Rectal smooth muscle tissue (tissue), 1 donor: ENCODE measurements around the gene MSLN.
"Not testable (repeated sequence)": the region's sequence is repeated elsewhere in the genome, so short reads cannot be mapped to it uniquely, and the experiment has no call there.

Experiments
- H3K27ac ChIP-seq: one replicate; pipeline ENCODE4 v1.7.0; 2013; ENCODE audit warnings: low read depth, low read length, inconsistent platforms
- H3K27me3 ChIP-seq: one replicate; pipeline ENCODE4 v1.7.0; 2013; ENCODE audit warnings: low read length; ENCODE audit not compliant: control insufficient read depth, insufficient read depth
- H3K36me3 ChIP-seq: one replicate; pipeline ENCODE4 v1.7.0; 2013; ENCODE audit warnings: low read length; ENCODE audit not compliant: control insufficient read depth, insufficient read depth
- H3K4me1 ChIP-seq: one replicate; pipeline ENCODE4 v1.7.0; 2013; ENCODE audit warnings: low read length; ENCODE audit not compliant: control insufficient read depth, insufficient read depth
- H3K4me3 ChIP-seq: one replicate; pipeline ENCODE4 v1.7.0; 2013; ENCODE audit warnings: low read length
- H3K9ac ChIP-seq: one replicate; pipeline ENCODE4 v1.7.0; 2013; ENCODE audit warnings: low read length

The MSLN gene

GRCh38 chr16:760545-761343, at the start of gene MSLN:
Gene MSLN (plus strand): TSS chr16:760734. CDS start chr16:762681, 1,947 bp downstream.
- H3K4me1 ChIP-seq = no peaks in the 10 kb centered on the region
- no peaks in the 10 kb centered on the region for H3K36me3 ChIP-seq
- no peak within 1 kb of the TSS for H3K9ac ChIP-seq
- H3K27ac ChIP-seq = no peak within 1 kb of the TSS
- no peaks in the 10 kb centered on the region for H3K27me3 ChIP-seq
- no peak within 1 kb of the TSS for H3K4me3 ChIP-seq

DNA sequence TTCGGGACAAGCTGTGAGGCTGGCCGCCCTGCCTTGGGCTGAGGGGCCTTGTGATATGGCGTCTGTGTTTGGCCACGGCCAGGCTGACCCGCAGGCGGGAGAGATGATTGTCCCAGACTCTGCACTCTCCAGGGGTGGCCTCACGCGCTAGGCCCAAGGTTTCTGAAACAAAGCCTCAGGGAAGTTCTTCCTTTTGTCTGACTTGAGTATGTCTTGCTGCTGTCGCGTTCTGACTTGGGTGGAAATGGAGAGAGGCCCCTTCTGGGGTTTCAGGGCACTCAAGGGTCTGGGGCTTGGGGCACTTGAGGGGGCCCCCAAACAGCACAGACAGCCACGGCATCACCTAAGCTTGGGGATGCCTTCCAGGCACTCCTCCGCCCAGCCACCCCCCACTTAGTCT, 49.5 kb upstream of the MSLN start:
- H3K36me3 ChIP-seq = no peaks in the 10 kb centered on the region
- no peak overlapping the region for H3K9ac ChIP-seq
- H3K4me3 ChIP-seq = no peak overlapping the region
- peaks cover 4% of the 10 kb centered on the region for H3K4me1 ChIP-seq
- H3K27me3 ChIP-seq = peaks cover 45% of the 10 kb centered on the region
- H3K27ac ChIP-seq = no peak overlapping the region

DNA sequence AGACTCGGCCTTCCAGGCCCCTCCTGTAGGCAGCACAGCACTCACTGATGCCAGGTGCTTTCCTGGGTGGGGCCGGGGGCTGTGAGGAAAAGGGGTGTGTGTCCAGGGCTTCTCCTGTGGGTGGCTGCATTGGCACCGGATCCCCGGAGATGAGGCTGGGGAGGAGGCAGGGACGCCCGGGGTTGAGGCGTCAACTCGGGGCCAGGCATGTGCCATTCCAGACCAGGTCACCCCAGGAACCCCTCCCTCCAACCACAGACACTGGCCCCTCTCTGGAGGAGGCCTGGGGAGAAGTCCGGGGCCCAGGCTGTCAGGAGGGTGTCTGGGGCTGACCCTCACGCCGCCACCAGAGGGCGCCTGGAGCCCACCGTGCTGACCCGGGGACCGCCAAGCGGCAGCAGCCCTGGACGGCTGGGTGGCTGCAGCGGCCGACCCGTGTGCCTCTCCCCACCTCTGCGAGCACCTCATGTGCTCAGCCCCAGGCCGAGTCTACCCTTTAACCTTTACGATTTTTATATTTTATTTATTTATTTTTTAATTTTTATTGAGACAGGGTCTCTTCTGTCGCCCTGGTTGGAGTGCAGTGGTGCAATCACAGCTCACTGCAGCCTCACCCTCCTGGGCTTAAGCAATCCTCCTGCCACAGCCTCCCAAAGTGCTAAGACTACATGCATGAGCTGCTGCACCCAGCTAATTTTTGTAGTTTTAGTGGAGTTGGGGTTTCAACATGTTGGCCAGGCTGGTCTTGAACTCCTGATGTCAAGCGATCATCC, 48.8 kb upstream of the MSLN start:
- no peak overlapping the region for H3K9ac ChIP-seq
- H3K27ac ChIP-seq = no peak overlapping the region

DNA sequence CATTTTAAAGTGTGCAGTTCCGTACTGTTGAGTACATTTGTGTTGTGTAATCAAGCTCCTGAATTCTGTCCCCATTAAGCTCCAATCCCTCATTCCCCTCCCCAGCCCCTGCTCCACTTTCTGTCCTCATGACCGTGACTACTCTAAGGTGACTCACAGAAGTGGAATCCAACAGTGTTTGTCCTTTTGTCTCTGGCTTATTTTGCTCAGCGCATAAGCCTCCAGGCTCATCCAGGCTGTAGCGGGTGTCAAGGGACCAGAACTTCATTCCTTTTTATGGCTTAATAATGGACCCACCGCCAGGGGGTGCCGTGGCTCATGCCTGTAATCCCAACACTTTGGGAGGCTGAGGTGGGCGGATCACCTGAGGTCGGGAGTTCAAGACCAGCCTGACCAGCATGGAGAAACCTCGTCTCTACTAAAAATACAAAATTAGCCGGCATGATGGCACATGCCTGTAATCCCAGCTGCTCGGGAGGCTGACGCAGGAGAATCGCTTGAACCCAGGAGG, 47.7 kb upstream of the MSLN start:
- not testable (repeated sequence) for H3K4me3 ChIP-seq, H3K27ac ChIP-seq, H3K4me1 ChIP-seq, H3K36me3 ChIP-seq, H3K9ac ChIP-seq
- peaks cover 38% of the 10 kb centered on the region for H3K27me3 ChIP-seq

More for the DNA sequence above, 48.8 kb upstream of the MSLN start:
- Histone ChIP-seq H3K4me1 (peaks cover 7% of the 10 kb centered on the region), H3K27me3 (peaks cover 45% of the 10 kb centered on the region), H3K4me3 (no peak overlapping the region), H3K36me3 (no peaks in the 10 kb centered on the region)

DNA sequence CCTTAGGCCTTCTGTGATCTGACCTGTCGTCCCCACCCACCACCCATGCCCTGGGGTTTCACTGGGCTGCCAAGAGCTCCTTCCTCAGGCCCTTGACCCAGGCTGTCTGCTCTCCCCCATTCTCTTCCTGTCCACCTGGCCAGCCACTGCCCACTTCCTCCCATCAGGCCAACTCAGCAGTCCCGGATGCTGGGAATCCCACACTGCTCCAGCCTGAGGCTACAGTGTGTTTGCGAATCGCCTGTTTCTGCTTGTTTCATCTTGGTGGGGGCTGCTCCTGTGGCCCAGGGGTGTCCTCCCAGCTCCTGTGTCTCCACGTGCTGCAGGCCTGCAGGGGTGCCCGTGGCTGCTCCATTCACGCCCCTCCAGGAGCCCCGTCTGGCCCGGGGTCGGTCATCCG, 46.5 kb upstream of the MSLN start:
- Histone ChIP-seq H3K27me3 (peaks cover 28% of the 10 kb centered on the region), H3K27ac (no peak overlapping the region), H3K9ac (no peak overlapping the region), H3K4me3 (no peak overlapping the region), H3K4me1 (peaks cover 7% of the 10 kb centered on the region), H3K36me3 (no peaks in the 10 kb centered on the region)

DNA sequence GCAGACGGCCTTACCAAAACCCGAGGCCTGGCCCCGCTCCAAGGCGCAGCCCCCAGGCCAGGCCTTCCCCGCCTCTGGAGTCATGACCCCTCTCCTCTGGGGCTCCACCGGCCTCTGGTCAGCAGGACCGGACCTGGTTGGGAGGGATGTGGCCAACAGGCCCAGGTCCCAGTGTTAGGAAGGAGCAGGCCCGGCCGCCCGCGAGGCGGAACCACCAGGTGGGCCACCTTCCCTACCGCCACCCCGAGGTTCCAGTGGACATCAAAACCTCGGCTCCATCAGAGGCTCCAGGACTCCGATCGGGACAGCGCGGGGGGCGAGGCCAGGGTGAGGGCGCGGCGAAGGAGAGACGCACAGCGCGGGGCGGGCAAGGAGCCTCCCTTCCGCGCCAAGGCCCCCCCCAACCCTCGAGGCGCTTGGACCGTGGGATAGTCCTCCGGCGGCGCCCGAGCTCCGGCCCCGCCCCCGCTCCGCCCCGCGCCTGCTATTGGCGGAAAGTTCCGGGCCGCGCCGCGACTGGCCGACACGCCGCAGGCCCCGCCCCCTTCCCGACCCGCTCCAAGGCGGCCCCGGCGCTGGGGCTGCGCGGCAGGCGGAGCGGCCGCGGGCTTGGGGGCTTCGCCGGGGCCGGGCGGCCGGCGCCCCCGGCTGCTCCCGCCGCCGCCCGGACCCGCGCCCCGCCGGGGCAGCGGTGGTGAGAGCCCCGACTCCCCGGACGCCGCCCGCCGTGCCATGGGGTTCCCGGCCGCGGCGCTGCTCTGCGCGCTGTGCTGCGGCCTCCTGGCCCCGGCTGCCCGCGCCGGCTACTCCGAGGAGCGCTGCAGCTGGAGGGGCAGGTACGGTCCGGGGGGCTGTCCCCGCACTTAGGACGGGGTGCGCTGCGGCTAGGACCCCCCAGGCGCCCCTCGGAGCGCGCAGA, 45.7 kb upstream of the MSLN start, which contains the start of gene METRN:
Gene METRN (plus strand): TSS at position 561 of the 919 bp plus-strand sequence. CDS start 172 bp downstream, at position 733.
- H3K27ac ChIP-seq = no peak within 1 kb of the TSS
- peaks cover 9% of the 10 kb centered on the region for H3K4me1 ChIP-seq
- peak within 1 kb of the TSS; percentile 21 for H3K9ac ChIP-seq

DNA sequence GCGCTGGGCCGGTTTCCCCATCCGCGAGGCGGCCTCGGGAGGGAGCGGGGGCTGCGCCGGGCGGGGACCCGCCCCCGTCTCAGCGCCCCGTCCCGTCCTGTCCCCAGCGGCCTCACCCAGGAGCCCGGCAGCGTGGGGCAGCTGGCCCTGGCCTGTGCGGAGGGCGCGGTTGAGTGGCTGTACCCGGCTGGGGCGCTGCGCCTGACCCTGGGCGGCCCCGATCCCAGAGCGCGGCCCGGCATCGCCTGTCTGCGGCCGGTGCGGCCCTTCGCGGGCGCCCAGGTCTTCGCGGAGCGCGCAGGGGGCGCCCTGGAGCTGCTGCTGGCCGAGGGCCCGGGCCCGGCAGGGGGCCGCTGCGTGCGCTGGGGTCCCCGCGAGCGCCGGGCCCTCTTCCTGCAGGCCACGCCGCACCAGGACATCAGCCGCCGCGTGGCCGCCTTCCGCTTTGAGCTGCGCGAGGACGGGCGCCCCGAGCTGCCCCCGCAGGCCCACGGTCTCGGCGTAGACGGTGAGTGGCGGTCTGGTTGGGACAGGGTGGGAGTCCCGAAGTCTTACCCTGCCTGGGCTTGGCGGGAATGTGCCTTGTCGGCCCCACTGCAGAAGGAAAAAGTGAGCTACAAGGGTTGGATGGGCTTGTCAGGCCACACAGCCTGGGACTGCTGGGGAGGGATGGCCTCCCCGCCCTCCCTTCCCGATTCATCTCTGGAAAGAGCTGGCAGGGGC, 44.9 kb upstream of the MSLN start:
- Histone ChIP-seq H3K9ac (peak overlapping the region; percentile 21), H3K4me1 (peaks cover 15% of the 10 kb centered on the region), H3K36me3 (no peaks in the 10 kb centered on the region), H3K27ac (no peak overlapping the region), H3K27me3 (peaks cover 19% of the 10 kb centered on the region), H3K4me3 (peak overlapping the region; percentile 67)

More for the DNA sequence above, 45.7 kb upstream of the MSLN start, which contains the start of gene METRN:
- H3K27me3 ChIP-seq = peaks cover 27% of the 10 kb centered on the region
- H3K4me3 ChIP-seq = peak within 1 kb of the TSS; percentile 67
- no peaks in the 10 kb centered on the region for H3K36me3 ChIP-seq

GRCh38 chr16:716200-716568, 44.4 kb upstream of the MSLN start:
- H3K9ac ChIP-seq = no peak overlapping the region
- H3K36me3 ChIP-seq = no peaks in the 10 kb centered on the region
- H3K4me1 ChIP-seq = peaks cover 15% of the 10 kb centered on the region
- no peak overlapping the region for H3K27ac ChIP-seq
- peaks cover 14% of the 10 kb centered on the region for H3K27me3 ChIP-seq
- peak overlapping the region; percentile 67 for H3K4me3 ChIP-seq

GRCh38 chr16:716768-717325, 43.7 kb upstream of the MSLN start:
- Histone ChIP-seq H3K4me3 (no peak overlapping the region), H3K27me3 (peaks cover 10% of the 10 kb centered on the region), H3K9ac (no peak overlapping the region), H3K36me3 (no peaks in the 10 kb centered on the region), H3K4me1 (peaks cover 15% of the 10 kb centered on the region), H3K27ac (no peak overlapping the region)

DNA sequence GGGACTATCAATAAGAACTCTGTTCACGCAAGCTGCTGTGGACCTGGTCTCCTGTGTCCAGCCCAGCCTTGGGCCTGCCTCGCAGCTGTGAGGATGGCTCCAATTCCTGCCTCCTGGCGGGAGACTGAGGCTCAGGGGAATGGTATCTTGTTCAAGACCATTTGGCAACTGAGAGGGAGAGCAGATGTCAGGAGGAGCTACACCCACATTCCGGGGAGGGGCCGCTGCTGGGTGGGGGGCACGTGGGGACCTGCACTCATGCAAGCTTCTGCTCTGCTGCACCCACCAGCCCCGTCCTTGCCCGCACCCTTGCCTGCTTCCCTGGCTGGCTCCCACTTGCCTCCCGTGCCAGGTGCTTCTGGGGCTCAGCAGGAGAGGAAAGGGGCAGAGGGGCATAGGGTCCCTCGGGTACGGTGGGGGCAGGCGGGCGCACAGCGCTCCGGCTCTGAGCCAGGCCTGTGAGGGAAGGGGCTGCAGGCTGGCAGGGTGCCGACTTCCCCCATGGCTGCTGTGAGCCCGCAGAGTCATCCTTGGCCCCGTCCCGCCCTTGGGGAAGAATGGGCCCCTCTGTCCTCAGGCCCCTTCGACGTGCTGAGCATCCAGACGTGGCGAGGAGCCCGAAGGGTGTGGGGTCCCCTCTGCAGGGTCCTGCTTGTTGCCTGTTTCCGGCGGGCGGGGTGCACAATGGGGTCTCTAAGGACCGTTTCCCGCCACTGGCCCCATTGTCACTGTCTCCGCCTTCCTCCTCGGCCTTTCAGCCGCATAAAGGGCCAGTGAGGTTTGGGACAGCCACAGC, 42.9 kb upstream of the MSLN start:
- H3K4me1 ChIP-seq = peaks cover 15% of the 10 kb centered on the region
- H3K9ac ChIP-seq = no peak overlapping the region
- peaks cover 10% of the 10 kb centered on the region for H3K27me3 ChIP-seq
- H3K4me3 ChIP-seq = no peak overlapping the region
- no peaks in the 10 kb centered on the region for H3K36me3 ChIP-seq
- H3K27ac ChIP-seq = no peak overlapping the region
